Stomach smooth muscle (tissue), 2 donors: Measurements from ENCODE around the gene IGLL1.
"Not testable (repeated sequence)": the region's sequence is repeated elsewhere in the genome, so short reads cannot be mapped to it uniquely, and the experiment has no call there.

Experiments used
- H3K27ac ChIP-seq: one replicate; pipeline ENCODE4 v1.7.0; 2013; ENCODE audit warnings: mild to moderate bottlenecking, low read length, inconsistent platforms
- H3K27me3 ChIP-seq, 2 donors: one replicate each; pipeline ENCODE4 v1.7.0; 2013; ENCODE audit warnings: low read length in 2 of 2; ENCODE audit not compliant: insufficient read depth in 2 of 2, control insufficient read depth in 1 of 2
- H3K36me3 ChIP-seq, 2 donors: one replicate each; pipeline ENCODE4 v1.7.0; 2013; ENCODE audit warnings: low read length in 2 of 2; ENCODE audit not compliant: control insufficient read depth in 2 of 2, insufficient read depth in 2 of 2
- H3K4me1 ChIP-seq: one replicate; pipeline ENCODE4 v1.7.0; 2013; ENCODE audit warnings: low read length; ENCODE audit not compliant: control insufficient read depth, insufficient read depth
- H3K4me3 ChIP-seq, 2 donors: one replicate each; pipeline ENCODE4 v1.7.0; 2013; ENCODE audit warnings: low read length in 2 of 2
- H3K9ac ChIP-seq, 2 donors: one replicate each; pipeline ENCODE4 v1.7.0; 2013; ENCODE audit warnings: low read length in 2 of 2, mild to moderate bottlenecking in 1 of 2
- H3K9me3 ChIP-seq, 2 donors: one replicate each; pipeline ENCODE4 v1.7.0; 2013; ENCODE audit warnings: low read length in 2 of 2; ENCODE audit not compliant: control insufficient read depth in 2 of 2
- donor health status: healthy.
- donor health status: Pancreatic carcinoma.

The IGLL1 gene

GRCh38 chr22:23550049-23550650 is 29.9 kb downstream of the IGLL1 start:
- Histone ChIP-seq H3K4me3 (no peak overlapping the region), H3K27ac (no peak overlapping the region), H3K9me3 (no peaks in the 10 kb centered on the region), H3K4me1 (no peaks in the 10 kb centered on the region), H3K9ac (no peak overlapping the region), H3K27me3 (peaks cover 5 to 10% of the 10 kb centered on the region in 2 donors), H3K36me3 (no peaks in the 10 kb centered on the region)

GRCh38 chr22:23549198-23549595 is 30.9 kb downstream of the IGLL1 start:
- H3K9ac ChIP-seq, result no peak overlapping the region
- H3K36me3 ChIP-seq, result no peaks in the 10 kb centered on the region
- no peaks in the 10 kb centered on the region for H3K9me3 ChIP-seq
- no peaks in the 10 kb centered on the region for H3K4me1 ChIP-seq
- no peak overlapping the region for H3K4me3 ChIP-seq
- H3K27ac ChIP-seq, result no peak overlapping the region
- peaks cover 4 to 5% of the 10 kb centered on the region in 2 donors for H3K27me3 ChIP-seq

GRCh38 chr22:23548501-23549197 is 31.4 kb downstream of the IGLL1 start:
- Histone ChIP-seq H3K27me3 (peaks cover 3 to 4% of the 10 kb centered on the region in 2 donors), H3K4me3 (no peak overlapping the region), H3K27ac (no peak overlapping the region)

GRCh38 chr22:23547818-23548500 is 32.1 kb downstream of the IGLL1 start:
- no peaks in the 10 kb centered on the region for H3K9me3 ChIP-seq
- H3K9ac ChIP-seq, result no peak overlapping the region
- H3K27me3 ChIP-seq, result no peaks in the 10 kb centered on the region
- no peaks in the 10 kb centered on the region for H3K36me3 ChIP-seq
- H3K4me1 ChIP-seq, result no peaks in the 10 kb centered on the region
- H3K27ac ChIP-seq, result no peak overlapping the region
- no peak overlapping the region for H3K4me3 ChIP-seq

More at GRCh38 chr22:23548501-23549197, 31.4 kb downstream of the IGLL1 start:
- H3K4me1 ChIP-seq, result no peaks in the 10 kb centered on the region
- H3K9me3 ChIP-seq, result no peaks in the 10 kb centered on the region
- H3K9ac ChIP-seq, result no peak overlapping the region
- no peaks in the 10 kb centered on the region for H3K36me3 ChIP-seq

- not testable (repeated sequence) for H3K27ac ChIP-seq
Observed at GRCh38 chr22:23547382-23547781, 32.7 kb downstream of the IGLL1 start.

DNA sequence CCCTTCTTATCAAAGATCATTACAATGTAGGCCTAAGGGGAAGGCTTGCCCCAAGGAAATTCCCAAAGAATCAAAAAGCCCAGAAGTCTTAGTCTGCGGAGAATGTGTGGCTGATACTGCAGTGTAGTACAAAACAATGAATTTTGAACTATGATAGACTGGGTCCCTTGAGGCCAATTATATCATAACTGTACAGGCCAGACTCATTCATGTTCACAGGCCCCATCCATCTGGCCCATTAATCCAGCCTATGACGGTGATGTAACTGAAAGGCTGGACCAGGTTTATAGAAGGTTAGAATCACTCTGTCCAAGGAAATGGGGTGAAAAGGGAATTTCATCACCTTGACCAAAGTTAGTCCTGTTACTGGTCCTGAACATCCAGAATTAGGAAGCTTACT is 35.2 kb downstream of the IGLL1 start:
- Histone ChIP-seq H3K27me3 (no peaks in the 10 kb centered on the region), H3K9me3 (no peaks in the 10 kb centered on the region), H3K36me3 (no peaks in the 10 kb centered on the region), H3K27ac (no peak overlapping the region), H3K4me1 (no peaks in the 10 kb centered on the region), H3K4me3 (no peak overlapping the region), H3K9ac (no peak overlapping the region)

More at GRCh38 chr22:23547382-23547781, 32.7 kb downstream of the IGLL1 start:
- H3K36me3 ChIP-seq, H3K9ac ChIP-seq, H3K4me1 ChIP-seq, H3K27me3 ChIP-seq, H3K9me3 ChIP-seq, H3K4me3 ChIP-seq: not testable (repeated sequence)

GRCh38 chr22:23543506-23544000 is 36.5 kb downstream of the IGLL1 start:
- not testable (repeated sequence) for H3K4me1 ChIP-seq, H3K9ac ChIP-seq, H3K36me3 ChIP-seq, H3K27me3 ChIP-seq, H3K27ac ChIP-seq, H3K4me3 ChIP-seq, H3K9me3 ChIP-seq

DNA sequence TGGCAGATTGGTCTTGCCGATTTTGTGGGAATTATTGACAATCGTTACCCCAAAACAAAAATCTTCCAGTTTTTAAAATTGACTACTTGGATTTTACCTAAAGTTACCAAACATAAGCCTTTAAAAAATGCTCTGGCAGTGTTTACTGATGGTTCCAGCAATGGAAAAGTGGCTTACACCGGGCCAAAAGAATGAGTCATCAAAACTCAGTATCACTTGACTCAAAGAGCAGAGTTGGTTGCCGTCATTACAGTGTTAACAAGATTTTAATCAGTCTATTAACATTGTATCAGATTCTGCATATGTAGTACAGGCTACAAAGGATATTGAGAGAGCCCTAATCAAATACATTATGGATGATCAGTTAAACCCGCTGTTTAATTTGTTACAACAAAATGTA is 37.2 kb downstream of the IGLL1 start:
- no peak overlapping the region for H3K9ac ChIP-seq
- H3K4me3 ChIP-seq, result no peak overlapping the region
- H3K27ac ChIP-seq, result no peak overlapping the region
- peaks cover 4% of the 10 kb centered on the region for H3K4me1 ChIP-seq
- H3K36me3 ChIP-seq, result no peaks in the 10 kb centered on the region
- no peaks in the 10 kb centered on the region for H3K9me3 ChIP-seq
- no peaks in the 10 kb centered on the region for H3K27me3 ChIP-seq

GRCh38 chr22:23542391-23542790 is 37.7 kb downstream of the IGLL1 start:
- H3K4me1 ChIP-seq, H3K27ac ChIP-seq, H3K27me3 ChIP-seq, H3K9ac ChIP-seq, H3K9me3 ChIP-seq, H3K36me3 ChIP-seq, H3K4me3 ChIP-seq: not testable (repeated sequence)

GRCh38 chr22:23541849-23542281 is 38.2 kb downstream of the IGLL1 start:
- H3K4me3 ChIP-seq, H3K4me1 ChIP-seq, H3K27me3 ChIP-seq, H3K36me3 ChIP-seq, H3K9ac ChIP-seq, H3K27ac ChIP-seq, H3K9me3 ChIP-seq: not testable (repeated sequence)

DNA sequence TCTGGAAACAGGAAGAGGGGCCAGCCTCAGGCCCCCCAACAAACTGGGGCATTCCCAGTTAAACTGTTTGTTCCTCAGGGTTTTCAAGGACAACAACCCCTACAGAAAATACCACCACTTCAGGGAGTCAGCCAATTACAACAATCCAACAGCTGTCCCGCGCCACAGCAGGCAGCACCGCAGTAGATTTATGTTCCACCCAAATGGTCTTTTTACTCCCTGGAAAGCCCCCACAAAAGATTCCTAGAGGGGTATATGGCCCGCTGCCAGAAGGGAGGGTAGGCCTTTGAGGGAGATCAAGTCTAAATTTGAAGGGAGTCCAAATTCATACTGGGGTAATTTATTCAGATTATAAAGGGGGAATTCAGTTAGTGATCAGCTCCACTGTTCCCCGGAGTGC is 39.3 kb downstream of the IGLL1 start:
- not testable (repeated sequence) for H3K27ac ChIP-seq, H3K4me1 ChIP-seq, H3K27me3 ChIP-seq, H3K9me3 ChIP-seq, H3K4me3 ChIP-seq, H3K9ac ChIP-seq, H3K36me3 ChIP-seq
